MM.1S (cell line): ENCODE data around the gene ASTN1.
A peak's percentile ranks its signal among the peaks of the same experiment; 100 is the strongest.

Experiments
- DNase-seq: peaks from one replicate; pipeline ENCODE4 v3.0.0-alpha.2; 2015
- H2AFZ ChIP-seq: fragments of 300-600 bp; sonication (generic); 2 replicates; pipeline ENCODE4 v1.6.0; 2016; ENCODE audit warnings: antibody characterized with exemption, low read length
- H3F3A ChIP-seq: fragments of 300-600 bp; sonication (generic); 2 replicates; pipeline ENCODE4 v1.6.1; 2016; ENCODE audit warnings: mild to moderate bottlenecking, antibody characterized with exemption, low read length, moderate library complexity, mixed read lengths; ENCODE audit not compliant: insufficient read depth
- H3K27ac ChIP-seq: fragments of 300-600 bp; sonication (generic); 2 replicates; pipeline ENCODE4 v1.5.1; 2016; ENCODE audit warnings: mild to moderate bottlenecking, low read length
- H3K27me3 ChIP-seq: fragments of 300-600 bp; sonication (generic); replicated peaks from 2 replicates; pipeline ENCODE4 v1.6.0; 2016; ENCODE audit warnings: low read length; ENCODE audit not compliant: insufficient read depth
- H3K36me3 ChIP-seq: fragments of 300-600 bp; sonication (generic); replicated peaks from 2 replicates; pipeline ENCODE4 v1.6.1; 2016; ENCODE audit warnings: mild to moderate bottlenecking, low read length, mixed read lengths; ENCODE audit not compliant: insufficient read depth
- H3K4me1 ChIP-seq: fragments of 300-600 bp; sonication (generic); 2 replicates; pipeline ENCODE4 v1.6.1; 2016; ENCODE audit warnings: low read length, mixed read lengths
- H3K4me2 ChIP-seq: fragments of 300-600 bp; sonication (generic); 2 replicates; pipeline ENCODE4 v1.6.0; 2016; ENCODE audit warnings: low read depth, low read length
- H3K4me3 ChIP-seq: fragments of 300-600 bp; sonication (generic); 2 replicates; pipeline ENCODE4 v1.5.1; 2016; ENCODE audit warnings: low read length, mixed read lengths
- H3K79me2 ChIP-seq: fragments of 300-600 bp; sonication (generic); 2 replicates; pipeline ENCODE4 v1.6.1; 2016; ENCODE audit warnings: mixed run types, low read length, mixed read lengths
- H3K9ac ChIP-seq: fragments of 300-600 bp; sonication (generic); 2 replicates; pipeline ENCODE4 v1.6.1; 2016; ENCODE audit warnings: low read length, mixed read lengths
- H3K9me2 ChIP-seq: fragments of 300-600 bp; sonication (generic); replicated peaks from 2 replicates; pipeline ENCODE4 v1.6.1; 2016; ENCODE audit warnings: mild to moderate bottlenecking, low read length, mixed read lengths; ENCODE audit not compliant: insufficient read depth
- H3K9me3 ChIP-seq: fragments of 300-600 bp; sonication (generic); replicated peaks from 2 replicates; pipeline ENCODE4 v1.6.1; 2016; ENCODE audit warnings: mild to moderate bottlenecking, low read length, mixed read lengths; ENCODE audit not compliant: insufficient read depth
- H4K20me1 ChIP-seq: fragments of 300-600 bp; sonication (generic); 2 replicates; pipeline ENCODE4 v1.6.1; 2016; ENCODE audit warnings: mild to moderate bottlenecking, low read length, moderate library complexity, mixed read lengths; ENCODE audit not compliant: insufficient read depth
- CTCF ChIP-seq: fragments of 300-600 bp; sonication (generic); IDR thresholded peaks from 2 replicates; pipeline ENCODE4 v1.5.1; 2016; ENCODE audit warnings: antibody characterized with exemption, low read length, mixed read lengths
- EZH2 ChIP-seq: fragments of 300-600 bp; sonication (generic); optimal IDR thresholded peaks from 2 replicates; pipeline ENCODE3; 2017; ENCODE audit warnings: low read depth, mild to moderate bottlenecking, antibody characterized with exemption, low read length, mixed read lengths
- EZH2phosphoT487 ChIP-seq: fragments of 300-600 bp; sonication (generic); IDR thresholded peaks from 2 replicates; pipeline ENCODE4 v1.6.1; 2018; ENCODE audit warnings: antibody characterized with exemption, low read length

The ASTN1 gene

DNA sequence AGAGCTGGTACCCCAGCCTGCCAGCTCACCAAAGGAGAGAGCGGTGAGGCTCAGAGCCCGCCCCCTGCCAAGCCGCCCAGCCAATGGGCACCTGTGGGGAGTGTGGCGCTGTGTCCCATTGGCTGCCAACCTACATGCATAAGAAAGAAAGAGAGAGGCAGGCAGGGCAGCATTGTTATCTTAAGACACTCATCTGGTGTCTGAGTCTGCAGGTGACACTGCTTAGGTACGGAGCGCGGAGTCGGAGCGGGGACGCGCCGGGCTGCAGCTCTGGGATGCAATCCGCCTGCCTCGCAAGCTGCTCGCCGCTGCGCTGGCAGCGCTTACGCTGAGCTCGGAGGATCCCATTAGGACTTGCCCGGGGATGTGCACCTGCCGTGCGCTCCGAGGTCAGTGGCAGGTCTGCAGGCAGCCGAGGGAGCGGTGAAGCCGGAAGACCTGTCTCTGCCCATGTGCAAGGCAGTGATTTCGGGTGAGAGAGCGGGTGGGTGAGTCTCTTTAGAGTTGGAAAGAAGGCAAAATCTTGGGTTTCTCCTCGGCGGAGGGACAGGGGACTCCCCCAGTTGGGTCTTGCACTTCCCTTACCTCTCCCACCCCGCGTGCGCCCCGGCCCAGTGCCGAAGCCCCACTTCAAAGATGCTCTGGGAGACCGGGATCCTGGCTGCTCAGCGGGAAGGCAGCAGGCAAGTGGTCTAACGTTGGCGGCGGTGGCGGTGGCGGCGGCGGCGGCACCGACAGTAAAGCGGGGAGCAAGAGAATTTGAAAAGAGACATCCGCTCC, 6.4 kb upstream of the ASTN1 start, which contains the start of gene BRINP2:
TSS of gene BRINP2 (plus strand) at position 203 of the 780 bp plus-strand sequence. CDS start 58,919 bp downstream, outside the sequence.
- peak within 1 kb of the TSS; percentile 70 for H3K4me3 ChIP-seq
- no peak within 1 kb of the TSS; the same call in 1 of the 2 replicates for H3K9ac ChIP-seq

DNA sequence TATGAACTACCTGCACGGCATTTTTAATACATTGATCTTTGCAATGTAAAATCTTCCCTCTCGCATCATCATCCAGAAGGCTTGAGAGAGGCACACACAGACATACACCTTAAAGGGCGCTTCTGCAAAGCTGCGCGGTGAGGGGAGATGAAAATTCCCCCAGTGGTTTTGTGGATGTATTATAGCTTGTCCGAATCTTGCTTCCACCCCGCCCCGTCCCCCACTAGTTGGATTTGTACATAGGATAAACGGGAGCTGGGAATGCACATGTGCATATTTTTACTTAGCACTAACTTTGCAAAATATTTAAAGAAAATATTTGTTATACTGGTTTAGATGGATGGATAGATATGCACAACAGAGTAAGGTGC, 542 bp upstream of the ASTN1 start:
- Histone ChIP-seq H3K9me3 (no peaks in the 10 kb centered on the region), H3K36me3 (no peaks in the 10 kb centered on the region), H4K20me1 (no peaks in the 10 kb centered on the region), H3K9me2 (no peaks in the 10 kb centered on the region), H3F3A (no peaks in the 10 kb centered on the region), H3K27me3 (no peaks in the 10 kb centered on the region), H3K4me1 (no peaks in the 10 kb centered on the region), H3K27ac (no peak overlapping the region), H3K79me2 (no peaks in the 10 kb centered on the region), H3K4me2 (no peak overlapping the region), H3K4me3 (no peak overlapping the region), H3K9ac (no peak overlapping the region), H2AFZ (no peak overlapping the region)
- no peak for DNase-seq
- no peak for TF ChIP-seq EZH2phosphoT487
- TF ChIP-seq EZH2 = no peak
- no peak for TF ChIP-seq CTCF

More for the DNA sequence above, 6.4 kb upstream of the ASTN1 start, which contains the start of gene BRINP2:
- peak within 1 kb of the TSS; percentile 88 for H3K4me2 ChIP-seq
- no peak within 1 kb of the TSS for H3K27ac ChIP-seq
- H3K9me2 ChIP-seq = no peaks in the 10 kb centered on the region
- DNase-seq = peak; percentile 94
- no peaks in the 10 kb centered on the region for H3K79me2 ChIP-seq
- no peaks in the 10 kb centered on the region for H3K4me1 ChIP-seq
- no peaks in the 10 kb centered on the region for H3F3A ChIP-seq
- H3K9me3 ChIP-seq = no peaks in the 10 kb centered on the region
- H3K27me3 ChIP-seq = no peaks in the 10 kb centered on the region
- H2AFZ ChIP-seq = peak within 1 kb of the TSS; percentile 74
- no peaks in the 10 kb centered on the region for H4K20me1 ChIP-seq
- no peaks in the 10 kb centered on the region for H3K36me3 ChIP-seq
- TF ChIP-seq EZH2phosphoT487 = no peak
- no peak for TF ChIP-seq CTCF
- no peak for TF ChIP-seq EZH2

DNA sequence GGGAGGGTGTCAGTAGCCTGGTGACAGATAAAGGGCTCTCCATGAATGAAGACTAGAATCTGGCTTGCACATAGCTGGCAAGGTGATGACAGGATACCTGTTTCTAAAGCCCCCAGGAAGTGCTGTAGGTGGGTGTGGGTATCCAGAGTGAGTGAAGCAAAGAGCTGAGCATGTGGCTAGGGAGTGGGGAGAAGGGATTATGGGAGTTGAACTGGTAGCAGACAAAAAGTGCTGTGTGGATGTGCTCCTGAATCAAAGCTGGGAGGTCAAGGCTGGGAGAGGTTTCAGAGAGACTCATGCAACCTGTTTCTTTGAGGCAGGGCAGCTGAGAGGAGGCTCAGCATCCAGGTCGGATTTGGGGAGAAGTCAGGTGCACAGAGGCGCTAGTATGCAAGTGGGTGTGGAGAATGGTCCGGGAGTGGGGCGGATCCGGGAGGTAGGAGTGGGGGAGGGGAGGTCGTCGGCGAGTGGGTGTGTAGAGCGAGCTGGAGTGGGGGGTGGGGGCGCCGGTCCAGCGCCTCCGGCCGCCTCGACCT, 600 bp downstream of the ASTN1 start:
- Histone ChIP-seq H3K36me3 (no peaks in the 10 kb centered on the region), H3F3A (no peaks in the 10 kb centered on the region), H3K79me2 (no peaks in the 10 kb centered on the region), H3K9me2 (no peaks in the 10 kb centered on the region), H3K4me2 (no peak overlapping the region), H3K4me1 (no peaks in the 10 kb centered on the region), H3K27me3 (no peaks in the 10 kb centered on the region), H3K4me3 (no peak overlapping the region), H2AFZ (no peak overlapping the region), H3K27ac (no peak overlapping the region), H3K9me3 (no peaks in the 10 kb centered on the region), H3K9ac (no peak overlapping the region), H4K20me1 (no peaks in the 10 kb centered on the region)
- no peak for DNase-seq
- no peak for TF ChIP-seq EZH2phosphoT487
- TF ChIP-seq CTCF = no peak
- TF ChIP-seq EZH2 = no peak
